Progenitor cell of endocrine pancreas (in vitro differentiated cells): ENCODE measurements around the gene ZNF501. TPM values are rescaled to one million over a fixed set of nuclear protein-coding genes. Genes with fewer than 3 reads are reported as not detected.
A peak's percentile ranks its signal among the peaks of the same experiment; 100 is the strongest.

Experiments
- DNase-seq: peaks from one replicate; pipeline ENCODE4 v3.0.0; 2021; ENCODE audit warnings: low spot score; ENCODE audit not compliant: unreplicated experiment
- H3K27ac Mint-ChIP-seq: 2 replicates; pipeline ENCODE4 v1.8.0; 2021; ENCODE audit warnings: mild to moderate bottlenecking, moderate library complexity, mixed read lengths
- H3K27me3 Mint-ChIP-seq: 2 replicates; pipeline ENCODE4 v1.8.0; 2021; ENCODE audit warnings: mixed read lengths
- H3K36me3 Mint-ChIP-seq: 2 replicates; pipeline ENCODE4 v1.8.0; 2022; ENCODE audit warnings: mixed read lengths; ENCODE audit not compliant: insufficient read depth
- H3K4me1 Mint-ChIP-seq: 2 replicates; pipeline ENCODE4 v1.8.0; 2021; ENCODE audit warnings: low read depth, mixed read lengths
- H3K4me3 Mint-ChIP-seq: 2 replicates; pipeline ENCODE4 v1.8.0; 2021; ENCODE audit warnings: low read depth, mild to moderate bottlenecking, moderate library complexity, mixed read lengths
- H3K9me3 Mint-ChIP-seq: 2 replicates; pipeline ENCODE4 v1.8.0; 2021; ENCODE audit warnings: low read depth, mixed read lengths
- total RNA-seq: library from RNA; stranded (reverse); gene quantifications from 2 replicates; pipeline ENCODE4 v1.2.1, GENCODE V29; 2021
- TF ChIP-seq, protein P1 (sequence below): fragments of 200-600 bp; sonication (generic); IDR thresholded peaks from one replicate; pipeline ENCODE4 v1.5.0; 2021; ENCODE audit warnings: antibody characterized with exemption, mild to moderate bottlenecking; ENCODE audit not compliant: unreplicated experiment

The ZNF501 gene
- total RNA-seq, 1 donor from 2014 or later = 7.5 TPM

DNA sequence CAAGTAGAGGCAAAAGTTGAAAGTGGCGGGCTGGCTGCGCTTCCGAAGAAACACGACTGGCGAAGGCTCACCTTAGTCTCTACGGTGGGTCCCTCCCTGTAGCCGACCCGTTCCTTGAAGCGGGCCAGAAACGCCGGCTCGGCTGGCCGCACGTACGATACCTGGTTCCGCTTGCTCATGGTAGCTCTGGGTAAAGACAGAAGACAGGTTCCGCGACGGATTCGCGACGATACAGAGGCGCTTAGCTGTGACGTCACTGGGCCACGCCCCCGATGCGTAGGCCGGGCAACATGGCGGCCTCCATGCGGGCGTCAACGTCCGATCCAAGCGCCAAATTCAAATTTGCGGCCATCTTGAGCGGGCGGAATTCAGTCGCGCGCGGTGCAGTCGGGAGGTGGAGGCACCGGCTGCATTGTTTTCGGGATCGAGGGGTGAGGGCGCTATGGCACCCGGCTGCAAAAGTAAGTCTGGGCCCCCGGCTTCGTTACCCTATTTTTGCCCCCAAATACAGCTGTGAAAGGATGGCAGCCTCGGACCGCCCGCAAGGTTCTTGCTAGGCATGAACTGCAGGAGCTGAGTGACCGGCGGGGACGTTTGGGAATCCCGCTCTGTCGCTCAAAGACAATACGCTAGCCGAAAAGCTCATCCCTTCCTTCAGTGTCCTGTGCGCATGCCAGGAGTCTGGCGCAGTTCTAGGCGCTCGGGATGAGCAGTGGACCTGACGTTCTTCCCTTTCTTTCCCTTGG, 32.2 kb downstream of the ZNF501 start, which contains the start of the genes KIAA1143 and KIF15:
Gene KIAA1143, minus strand, starts transcription at position 196 of the 746 bp plus-strand sequence. Its CDS starts 17 bp downstream, at position 179.
Gene KIF15, plus strand, starts transcription at position 371 of the 746 bp plus-strand sequence. Its CDS starts 72 bp downstream, at position 443.
- Mint-ChIP-seq H3K4me3 (peak within 1 kb of the TSS; percentile 88), H3K27me3 (no peaks in the 10 kb centered on the region), H3K36me3 (peaks cover 47% of the 10 kb centered on the region), H3K9me3 (peaks cover 26% of the 10 kb centered on the region), H3K4me1 (peaks cover 10% of the 10 kb centered on the region), H3K27ac (peak within 1 kb of the TSS; percentile 96)
- TF ChIP-seq, protein P1, sequence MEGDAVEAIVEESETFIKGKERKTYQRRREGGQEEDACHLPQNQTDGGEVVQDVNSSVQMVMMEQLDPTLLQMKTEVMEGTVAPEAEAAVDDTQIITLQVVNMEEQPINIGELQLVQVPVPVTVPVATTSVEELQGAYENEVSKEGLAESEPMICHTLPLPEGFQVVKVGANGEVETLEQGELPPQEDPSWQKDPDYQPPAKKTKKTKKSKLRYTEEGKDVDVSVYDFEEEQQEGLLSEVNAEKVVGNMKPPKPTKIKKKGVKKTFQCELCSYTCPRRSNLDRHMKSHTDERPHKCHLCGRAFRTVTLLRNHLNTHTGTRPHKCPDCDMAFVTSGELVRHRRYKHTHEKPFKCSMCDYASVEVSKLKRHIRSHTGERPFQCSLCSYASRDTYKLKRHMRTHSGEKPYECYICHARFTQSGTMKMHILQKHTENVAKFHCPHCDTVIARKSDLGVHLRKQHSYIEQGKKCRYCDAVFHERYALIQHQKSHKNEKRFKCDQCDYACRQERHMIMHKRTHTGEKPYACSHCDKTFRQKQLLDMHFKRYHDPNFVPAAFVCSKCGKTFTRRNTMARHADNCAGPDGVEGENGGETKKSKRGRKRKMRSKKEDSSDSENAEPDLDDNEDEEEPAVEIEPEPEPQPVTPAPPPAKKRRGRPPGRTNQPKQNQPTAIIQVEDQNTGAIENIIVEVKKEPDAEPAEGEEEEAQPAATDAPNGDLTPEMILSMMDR = no peak
- DNase-seq = peak; percentile 95

DNA sequence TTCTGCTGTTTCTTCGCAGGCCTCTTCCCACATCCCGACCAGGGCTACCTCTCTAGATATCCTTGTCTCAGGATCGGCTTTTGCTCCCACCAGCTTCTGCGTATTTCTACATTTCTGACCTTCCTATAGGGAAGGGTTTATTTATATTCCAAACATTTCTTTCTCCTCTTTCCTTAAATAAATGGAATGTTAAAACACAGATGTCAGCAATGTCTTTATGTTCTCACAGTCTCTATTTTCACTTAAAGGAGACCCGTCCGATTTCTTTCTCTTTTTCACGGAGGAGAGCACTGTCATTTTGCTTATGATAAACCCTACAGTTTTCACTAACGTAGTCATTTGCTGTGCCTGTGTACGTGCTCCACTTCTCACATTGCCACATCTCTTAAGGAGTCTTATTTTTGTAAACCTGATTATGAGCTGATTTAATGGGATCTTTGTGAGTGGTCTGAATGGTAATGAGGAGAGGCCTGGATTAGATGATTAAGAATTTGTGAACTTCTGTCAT, 32.8 kb downstream of the ZNF501 start:
- peak overlapping the region; percentile 88 for H3K4me3 Mint-ChIP-seq
- peaks cover 29% of the 10 kb centered on the region for H3K9me3 Mint-ChIP-seq
- DNase-seq = no peak
- TF ChIP-seq, protein P1 = no peak
- H3K4me1 Mint-ChIP-seq = peaks cover 10% of the 10 kb centered on the region
- H3K27me3 Mint-ChIP-seq = no peaks in the 10 kb centered on the region
- peaks cover 48% of the 10 kb centered on the region for H3K36me3 Mint-ChIP-seq
- peak overlapping the region; percentile 96 for H3K27ac Mint-ChIP-seq

DNA sequence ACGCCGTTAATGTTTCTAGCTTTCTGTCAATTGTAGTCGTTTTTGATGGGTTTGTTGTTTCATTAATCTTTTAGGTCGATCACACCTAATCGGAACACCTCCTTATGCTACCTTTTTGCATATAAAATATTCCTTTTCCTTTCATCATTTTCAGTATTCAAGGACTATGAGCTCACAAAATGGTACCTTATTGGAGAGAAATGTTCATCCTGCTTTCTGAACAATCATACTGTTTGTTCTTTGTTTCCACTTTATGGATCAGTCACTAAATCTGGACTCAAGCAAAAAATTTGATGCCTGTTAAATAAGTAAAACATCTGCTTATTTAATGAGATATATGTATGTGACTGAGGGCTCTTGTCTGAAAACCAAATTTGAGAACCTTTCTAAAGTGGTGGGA, 33.3 kb downstream of the ZNF501 start:
- no peak for DNase-seq
- Mint-ChIP-seq H3K27me3 (no peaks in the 10 kb centered on the region), H3K36me3 (peaks cover 47% of the 10 kb centered on the region), H3K4me1 (peaks cover 10% of the 10 kb centered on the region), H3K27ac (peak overlapping the region; percentile 96), H3K4me3 (peak overlapping the region; percentile 88), H3K9me3 (peaks cover 26% of the 10 kb centered on the region)
- TF ChIP-seq, protein P1 = no peak

DNA sequence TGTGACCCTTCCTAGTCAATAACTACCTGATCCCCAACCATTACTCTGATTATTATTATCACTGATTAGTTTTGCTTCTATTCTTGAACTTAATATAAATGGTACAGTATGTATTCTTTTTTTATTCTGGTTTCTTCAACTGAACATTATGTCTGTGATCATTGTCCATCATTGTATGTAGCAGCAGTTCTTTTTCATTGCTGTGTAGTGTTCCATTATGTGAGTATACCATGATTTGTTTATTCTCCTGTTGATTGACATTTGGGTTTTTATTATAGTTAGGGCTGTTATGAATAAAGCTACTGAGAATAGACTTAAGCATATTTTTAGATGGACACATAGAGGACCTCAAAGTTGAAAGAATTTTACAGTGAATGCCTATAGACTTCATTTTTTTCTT, 34.8 kb downstream of the ZNF501 start:
- Mint-ChIP-seq H3K4me1 (peaks cover 10% of the 10 kb centered on the region), H3K4me3 (no peak overlapping the region), H3K36me3 (peaks cover 46% of the 10 kb centered on the region), H3K27ac (no peak overlapping the region), H3K9me3 (peaks cover 24% of the 10 kb centered on the region), H3K27me3 (no peaks in the 10 kb centered on the region)
- no peak for DNase-seq
- TF ChIP-seq, protein P1 = no peak

DNA sequence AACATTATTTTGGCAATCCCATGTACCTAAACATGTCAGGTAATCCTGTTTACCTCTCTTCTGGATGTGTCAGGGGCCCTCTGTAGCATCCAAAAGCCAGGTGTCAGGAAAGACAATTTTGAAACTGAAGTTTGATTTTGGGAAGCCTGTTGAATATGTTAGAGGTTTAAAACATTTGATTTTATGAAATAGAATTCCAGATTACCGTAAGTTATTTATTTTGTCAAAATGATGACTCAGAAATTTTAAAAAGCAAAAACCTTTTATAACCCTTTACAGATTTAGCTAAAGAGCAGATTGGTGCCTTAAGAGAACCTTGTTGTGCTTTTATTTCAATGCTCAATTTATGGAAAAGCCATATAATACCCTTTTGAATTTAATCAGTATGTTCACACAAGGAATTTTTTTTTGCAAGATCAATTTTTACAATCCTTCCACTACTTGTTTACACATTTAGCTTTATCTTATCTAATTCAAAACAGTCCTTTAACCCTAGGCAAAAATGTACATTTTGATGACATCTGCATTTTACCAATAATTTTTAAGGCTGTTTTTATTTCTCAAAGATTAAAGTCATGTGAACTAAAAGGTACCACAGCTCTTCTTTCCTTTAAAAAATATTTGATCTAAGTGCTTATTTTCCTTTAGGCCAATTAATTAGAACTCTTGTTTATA, 42.1 kb downstream of the ZNF501 start:
- H3K27me3 Mint-ChIP-seq = no peaks in the 10 kb centered on the region
- no peaks in the 10 kb centered on the region for H3K4me1 Mint-ChIP-seq
- H3K9me3 Mint-ChIP-seq = peaks cover 34% of the 10 kb centered on the region
- no peak for DNase-seq
- TF ChIP-seq, protein P1 = no peak
- H3K27ac Mint-ChIP-seq = no peak overlapping the region
- peaks cover 63% of the 10 kb centered on the region for H3K36me3 Mint-ChIP-seq
- no peak overlapping the region for H3K4me3 Mint-ChIP-seq
